HepG2 (cell line): ENCODE measurements around the gene DTWD2. TPM values are rescaled to one million over a fixed set of nuclear protein-coding genes. Genes with fewer than 3 reads are reported as not detected.
A peak's percentile ranks its signal among the peaks of the same experiment; 100 is the strongest.

Experiments used
- CSRNP1 ChIP-seq: sonication (generic); formaldehyde crosslinking; IDR thresholded peaks from 2 replicates; pipeline ENCODE4 v1.8.1; 2023; ENCODE audit warnings: mild to moderate bottlenecking, missing genetic modification reagents
- CTCF ChIP-seq: sonication (generic); formaldehyde crosslinking; IDR thresholded peaks from 2 replicates; pipeline ENCODE4 v1.5.0; 2020; ENCODE audit warnings: mild to moderate bottlenecking, missing genetic modification reagents, moderate library complexity
- DZIP1 ChIP-seq: sonication (generic); formaldehyde crosslinking; IDR thresholded peaks from 2 replicates; pipeline ENCODE4 v1.5.0; 2020; ENCODE audit warnings: mild to moderate bottlenecking, missing genetic modification reagents
- ELK4 ChIP-seq: sonication (generic); formaldehyde crosslinking; IDR thresholded peaks from 2 replicates; pipeline ENCODE4 v1.9.0; 2021; ENCODE audit warnings: missing genetic modification reagents, borderline replicate concordance
- HMGA1 ChIP-seq: sonication (generic); formaldehyde crosslinking; conservative IDR thresholded peaks from 2 replicates; pipeline ENCODE4 v1.4.0; 2020; ENCODE audit warnings: missing genetic modification reagents
- KLF12 ChIP-seq: sonication (generic); formaldehyde crosslinking; IDR thresholded peaks from 2 replicates; pipeline ENCODE4 v1.4.0; 2020; ENCODE audit warnings: missing genetic modification reagents, borderline replicate concordance
- MYPOP ChIP-seq: sonication (generic); formaldehyde crosslinking; IDR thresholded peaks from 2 replicates; pipeline ENCODE4 v1.8.1; 2023; ENCODE audit warnings: mild to moderate bottlenecking, moderate library complexity, missing genetic modification reagents
- NFE2L1 ChIP-seq: sonication (generic); formaldehyde crosslinking; IDR thresholded peaks from 2 replicates; pipeline ENCODE4 v1.4.0; 2020; ENCODE audit warnings: missing genetic modification reagents, mild to moderate bottlenecking, borderline replicate concordance
- NR0B2 ChIP-seq: sonication (generic); formaldehyde crosslinking; IDR thresholded peaks from 2 replicates; pipeline ENCODE4 v1.4.0; 2020; ENCODE audit warnings: mild to moderate bottlenecking, missing genetic modification reagents
- PRDM15 ChIP-seq: sonication (generic); formaldehyde crosslinking; IDR thresholded peaks from 2 replicates; pipeline ENCODE4 v1.4.0; 2020; ENCODE audit warnings: missing genetic modification reagents
- RAD21 ChIP-seq: fragments of 450-650 bp; formaldehyde crosslinking; IDR thresholded peaks from 2 replicates; pipeline ENCODE4 v1.5.0; 2020; ENCODE audit warnings: mild to moderate bottlenecking
- STAG1 ChIP-seq: sonication (generic); formaldehyde crosslinking; IDR thresholded peaks from 2 replicates; pipeline ENCODE4 v1.4.0; 2020; ENCODE audit warnings: missing genetic modification reagents
- XBP1 ChIP-seq: sonication (generic); formaldehyde crosslinking; IDR thresholded peaks from 2 replicates; pipeline ENCODE4 v1.5.0; 2020; ENCODE audit warnings: missing genetic modification reagents
- ZNF121 ChIP-seq: sonication (generic); formaldehyde crosslinking; IDR thresholded peaks from 2 replicates; pipeline ENCODE4 v1.5.0; 2020; ENCODE audit warnings: mild to moderate bottlenecking, missing genetic modification reagents
- ZNF484 ChIP-seq: sonication (generic); formaldehyde crosslinking; IDR thresholded peaks from 2 replicates; pipeline ENCODE4 v1.5.1; 2020; ENCODE audit warnings: mild to moderate bottlenecking, low read depth, missing genetic modification reagents, borderline replicate concordance
- polyA plus RNA-seq, 8 experiments: library from polyadenylated mRNA; depleted of rRNA in 3 of 8; stranded (reverse) in 7 of 8; unstranded in 1 of 8; fragments of >200 nt; fragmentation: Illumina TruSeq in 4 of 8; extraction: Trizol in 4 of 8; gene quantifications; 2 replicates each; pipeline versions ENCODE4 v1.2.1 to v1.2.3, GENCODE V29; 2011 to 2016; ENCODE audit warnings: low read depth in 4 of 8, missing spikeins in 1 of 8, mixed read lengths in 1 of 8; ENCODE audit not compliant: insufficient read depth in 1 of 8
- total RNA-seq, 5 experiments: library from RNA; depleted of rRNA; stranded (reverse); fragments of >200 nt; fragmentation: Illumina TruSeq; extraction: Trizol; gene quantifications; 2 replicates each; pipeline ENCODE4 v1.2.3, GENCODE V29; 2016; ENCODE audit warnings: low read depth in 1 of 5

Gene DTWD2
- total and polyA plus RNA-seq, 2 of the 13 experiments (the other 11 are each of a cell fraction or from before 2014, with no cell fraction given): 1.6 to 6.0 TPM

- TF ChIP-seq CTCF (CRISPR knock-in tag) (peak; percentile 56), ELK4 (CRISPR knock-in tag) (no peak), HMGA1 (CRISPR knock-in tag) (no peak), ZNF484 (CRISPR knock-in tag) (no peak), NFE2L1 (CRISPR knock-in tag) (no peak), XBP1 (CRISPR knock-in tag) (no peak), RAD21 (CRISPR knock-in tag) (peak; percentile 27; the same call in 1 of the 2 replicates), DZIP1 (CRISPR knock-in tag) (no peak), PRDM15 (CRISPR knock-in tag) (no peak), STAG1 (CRISPR knock-in tag) (peak; percentile 73), ZNF121 (CRISPR knock-in tag) (no peak), NR0B2 (no peak), MYPOP (CRISPR knock-in tag) (no peak), CSRNP1 (CRISPR knock-in tag) (no peak), KLF12 (CRISPR knock-in tag) (no peak)
These were observed 33.8 kb upstream of the DTWD2 start (continued) for GRCh38 chr5:119022017-119022745.
